Psoas muscle (tissue), 8 donors: ENCODE measurements around the gene PSPC1. TPM values are rescaled to one million over a fixed set of nuclear protein-coding genes. Genes with fewer than 3 reads are reported as not detected.

ENCODE experiments used
- ATAC-seq, 4 donors: fragments of 200-7000 bp; cut with Tn5 transposase; one replicate each; pipeline ENCODE4 v1.9.1; 2020; ENCODE audit warnings: moderate library complexity in 3 of 4, mild to moderate bottlenecking in 2 of 4
- DNase-seq, 2 donors: peaks; one replicate each; pipeline ENCODE4 v3.0.0-alpha.2; 2020
- H3K27ac ChIP-seq: fragments of 200-600 bp; one replicate; pipeline ENCODE4 v1.8.0; 2022
- H3K27me3 ChIP-seq, 3 donors: fragments of 200-600 bp in 1 of 3; one replicate each; pipeline versions ENCODE4 v1.6.1 to v1.8.0; 2013 to 2022; ENCODE audit warnings: low read length in 2 of 3, mild to moderate bottlenecking in 2 of 3, moderate library complexity in 1 of 3; ENCODE audit not compliant: insufficient read depth in 3 of 3
- H3K36me3 ChIP-seq, 2 donors: fragments of 200-600 bp in 1 of 2; one replicate each; pipeline versions ENCODE4 v1.6.1 to v1.8.0; 2013 to 2022; ENCODE audit warnings: low read depth in 1 of 2, mild to moderate bottlenecking in 1 of 2, moderate library complexity in 1 of 2; ENCODE audit not compliant: insufficient read depth in 1 of 2
- H3K4me1 ChIP-seq: fragments of 200-600 bp; one replicate; pipeline ENCODE4 v1.8.0; 2022
- H3K4me3 ChIP-seq: fragments of 200-600 bp; one replicate; pipeline ENCODE4 v1.8.0; 2022; ENCODE audit warnings: mild to moderate bottlenecking
- H3K9me3 ChIP-seq: fragments of 200-600 bp; one replicate; pipeline ENCODE4 v1.8.0; 2022
- WGBS, 3 donors: extraction: QIAGEN DNeasy Blood & Tissue Kit; methylation state at CpG; one replicate each; pipeline versions ENCODE4 v1.1.6 to v1.1.7; 2013; 5-methylcytosine and 5-hydroxymethylcytosine counted together
- intact Hi-C, 2 donors: fragments of 100-400 bp; cut with DNase I; formaldehyde crosslinking; loops; one replicate each; pipeline versions ENCODE4 v1.11.0 to v1.14.2; 2022
- polyA plus RNA-seq, 3 donors: library from polyadenylated mRNA; stranded (reverse); fragments of 200-250 nt; gene quantifications; one replicate each; pipeline ENCODE4 v1.2.3, GENCODE V29; 2013
- total RNA-seq, 4 donors: library from RNA; stranded (reverse); fragmentation: NEBNext Ultra II Directional in 2 of 4; extraction: Animal tissue kit (Norgen Biotek cat#: 25700) in 2 of 4; gene quantifications; one replicate each; pipeline versions ENCODE4 v1.2.1 to v1.2.4, GENCODE V29; 2021 to 2023
- TF ChIP-seq, protein P1 (sequence below): fragments of 200-600 bp; IDR thresholded peaks from one replicate; pipeline ENCODE4 v1.8.0; 2022; ENCODE audit warnings: antibody characterized with exemption
- donor health status: healthy with polysubstance abuse.
- donor health status: DM: no; HTN: no; CAD: no; lungs with moderate emphysema.
- donor health status: Bipolar disorder and iron deficiency.
- donor health status: healthy.
- donor health status: DM: yes; HTN: yes; CAD: no.
- donor health status: DM: no; HTN: no; CAD: no.
- donor health status: DM: no; HTN: no; CAD: no.
- donor health status: DM: yes; HTN: yes; CAD: no.

Gene PSPC1
- total and polyA plus RNA-seq, 7 donors = 18.1 to 39.8 (median 24.8) TPM

DNA sequence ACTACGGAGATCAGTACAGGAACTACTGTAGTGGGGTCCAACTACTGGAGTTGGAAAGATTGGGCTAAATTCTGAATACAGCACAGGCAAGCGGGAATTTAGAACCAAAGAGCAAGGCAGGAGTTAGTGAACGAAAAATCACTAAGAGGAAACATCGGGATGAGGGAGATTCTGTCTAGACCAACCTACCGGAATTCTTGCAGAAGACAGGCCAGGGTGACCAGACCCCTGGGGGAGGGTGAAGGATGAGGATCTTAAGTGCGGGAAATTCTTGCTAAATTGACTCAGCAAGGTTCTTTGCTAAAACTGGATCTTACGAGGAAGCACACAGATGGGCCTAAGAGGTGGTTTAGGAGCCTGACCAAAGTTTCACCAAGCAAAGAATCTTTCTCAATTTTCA lies 13.2 kb upstream of the PSPC1 start:
- intact Hi-C loops = no loop called here
- Histone ChIP-seq H3K9me3 (no peaks in the 10 kb centered on the region), H3K4me3 (no peak overlapping the region), H3K4me1 (no peaks in the 10 kb centered on the region), H3K36me3 (no peaks in the 10 kb centered on the region), H3K27ac (no peak overlapping the region), H3K27me3 (no peaks in the 10 kb centered on the region)
- DNase-seq (no peak), ATAC-seq (no peak)
- TF ChIP-seq, protein P1, sequence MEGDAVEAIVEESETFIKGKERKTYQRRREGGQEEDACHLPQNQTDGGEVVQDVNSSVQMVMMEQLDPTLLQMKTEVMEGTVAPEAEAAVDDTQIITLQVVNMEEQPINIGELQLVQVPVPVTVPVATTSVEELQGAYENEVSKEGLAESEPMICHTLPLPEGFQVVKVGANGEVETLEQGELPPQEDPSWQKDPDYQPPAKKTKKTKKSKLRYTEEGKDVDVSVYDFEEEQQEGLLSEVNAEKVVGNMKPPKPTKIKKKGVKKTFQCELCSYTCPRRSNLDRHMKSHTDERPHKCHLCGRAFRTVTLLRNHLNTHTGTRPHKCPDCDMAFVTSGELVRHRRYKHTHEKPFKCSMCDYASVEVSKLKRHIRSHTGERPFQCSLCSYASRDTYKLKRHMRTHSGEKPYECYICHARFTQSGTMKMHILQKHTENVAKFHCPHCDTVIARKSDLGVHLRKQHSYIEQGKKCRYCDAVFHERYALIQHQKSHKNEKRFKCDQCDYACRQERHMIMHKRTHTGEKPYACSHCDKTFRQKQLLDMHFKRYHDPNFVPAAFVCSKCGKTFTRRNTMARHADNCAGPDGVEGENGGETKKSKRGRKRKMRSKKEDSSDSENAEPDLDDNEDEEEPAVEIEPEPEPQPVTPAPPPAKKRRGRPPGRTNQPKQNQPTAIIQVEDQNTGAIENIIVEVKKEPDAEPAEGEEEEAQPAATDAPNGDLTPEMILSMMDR = no peak
- 96 to 97% (median 96%) methylated on average over 7 of the region's 7 CpGs for WGBS, 3 donors

DNA sequence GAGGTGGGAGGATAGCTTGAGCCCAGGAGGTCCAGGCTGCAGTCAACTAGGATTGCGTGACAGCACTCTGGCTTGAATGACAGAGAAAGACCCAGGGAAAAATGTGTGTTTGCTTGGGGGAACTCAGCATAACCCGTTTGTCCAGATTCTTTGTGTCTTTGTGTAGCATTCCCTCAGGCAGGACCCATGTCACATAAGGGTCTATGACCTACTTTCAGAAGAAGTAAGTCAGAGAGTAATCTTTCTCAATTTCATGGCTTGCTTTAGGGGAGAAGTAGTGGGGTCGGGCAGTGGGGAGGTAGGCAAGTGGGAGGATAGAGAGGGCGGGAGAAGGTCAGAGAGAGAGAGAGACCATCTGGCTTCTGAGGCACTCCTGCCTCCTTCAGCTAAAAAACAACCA lies 11.9 kb upstream of the PSPC1 start:
- WGBS, 3 donors = 78 to 92% (median 86%) methylated on average over 4 of the region's 4 CpGs
- Histone ChIP-seq H3K27ac (no peak overlapping the region), H3K27me3 (no peaks in the 10 kb centered on the region), H3K36me3 (no peaks in the 10 kb centered on the region), H3K9me3 (no peaks in the 10 kb centered on the region), H3K4me1 (no peaks in the 10 kb centered on the region), H3K4me3 (no peak overlapping the region)
- intact Hi-C loops = no loop called here
- ATAC-seq (no peak), DNase-seq (no peak)
- TF ChIP-seq, protein P1 = no peak

GRCh38 chr13:19791953-19792537 lies 9.3 kb upstream of the PSPC1 start:
- no peak overlapping the region for H3K27ac ChIP-seq
- H3K36me3 ChIP-seq = no peaks in the 10 kb centered on the region
- H3K4me3 ChIP-seq = no peak overlapping the region
- no peaks in the 10 kb centered on the region for H3K4me1 ChIP-seq
- no peaks in the 10 kb centered on the region for H3K27me3 ChIP-seq
- WGBS, 3 donors = 91 to 94% (median 93%) methylated on average over 7 of the region's 7 CpGs
- DNase-seq (no peak), ATAC-seq (no peak)
- TF ChIP-seq, protein P1 = no peak
- H3K9me3 ChIP-seq = no peaks in the 10 kb centered on the region
- intact Hi-C loops = no loop called here

DNA sequence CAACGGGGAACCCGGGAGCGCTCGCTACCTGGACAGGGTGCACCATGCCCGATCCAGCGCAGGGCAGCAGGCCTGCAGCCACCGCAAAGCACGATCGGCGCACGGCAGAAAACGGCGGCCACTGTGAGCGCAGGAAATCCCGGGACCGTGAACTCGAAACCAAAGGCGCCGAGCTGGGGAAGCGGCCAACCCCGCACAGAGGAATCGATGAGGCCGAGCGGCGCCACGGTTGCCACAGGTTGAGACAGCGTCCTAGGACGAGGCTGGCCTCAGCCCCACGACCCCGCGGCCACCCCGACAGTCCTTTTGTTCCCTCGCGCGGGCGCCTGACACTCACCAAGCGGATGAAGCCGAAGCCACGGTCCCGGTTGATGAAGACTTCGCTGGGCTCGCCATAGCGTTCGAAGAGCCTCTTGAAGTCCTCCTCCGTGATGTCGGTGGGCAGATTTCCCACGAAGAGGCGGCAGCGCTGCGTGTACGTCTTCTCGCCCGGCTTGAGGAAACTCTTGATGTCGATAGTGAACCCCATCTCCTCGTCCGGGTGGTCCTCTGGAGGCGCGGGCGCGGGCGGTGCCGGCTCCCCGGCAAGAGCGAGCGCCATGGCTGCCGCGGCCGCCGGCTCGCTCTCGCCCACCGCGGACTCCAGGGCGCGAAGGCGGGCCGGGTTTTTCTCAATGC lies 557 bp downstream of the PSPC1 start:
- H3K4me3 ChIP-seq = peak overlapping the region; percentile 96
- DNase-seq (peak; percentile 65 to 79), ATAC-seq (peak; percentile 70 to 81 (median 74))
- TF ChIP-seq, protein P1 = no peak
- H3K27ac ChIP-seq = peak overlapping the region; percentile 97
- WGBS, 3 donors = 0 to 1% (median 0%) methylated on average over 66 to 77 of the region's 77 CpGs
- H3K27me3 ChIP-seq = no peaks in the 10 kb centered on the region
- no peaks in the 10 kb centered on the region for H3K36me3 ChIP-seq
- no peaks in the 10 kb centered on the region for H3K9me3 ChIP-seq
- intact Hi-C loops = loop anchor here (1.0 to 10.0 kb wide), 4 partner anchors 80 to 173 kb away; partner anchors contain the start of genes MPHOSPH8 (in 1 of the 2), ZMYM2 (in 1 of the 2) and ZMYM5 (in 1 of the 2)
- peaks cover 9% of the 10 kb centered on the region for H3K4me1 ChIP-seq
